Measurements from ENCODE around the gene CFAP74.
"Not testable (repeated sequence)": the region's sequence is repeated elsewhere in the genome, so short reads cannot be mapped to it uniquely, and the experiment has no call there.

CFAP74 gene

GRCh38 chr1:1893291-1893985 lies 110.1 kb downstream of the CFAP74 start:
- ATAC-seq (no peak), DNase-seq (ENCODE audit: low spot score in 2 of 2) (no peak)
- H3K36me3 Mint-ChIP-seq, result peaks cover 25% of the 10 kb centered on the region
- peaks cover 41% of the 10 kb centered on the region for H3K4me1 Mint-ChIP-seq
- H3K27ac Mint-ChIP-seq, result peak overlapping the region; percentile 94
- H3K9me3 Mint-ChIP-seq, result no peaks in the 10 kb centered on the region
- H3K4me3 Mint-ChIP-seq, result peak overlapping the region; percentile 84

GRCh38 chr1:1892763-1893120 lies 110.8 kb downstream of the CFAP74 start:
- Mint-ChIP-seq H3K9me3 (no peaks in the 10 kb centered on the region), H3K27ac (peak overlapping the region; percentile 94), H3K36me3 (peaks cover 32% of the 10 kb centered on the region), H3K4me1 (peaks cover 48% of the 10 kb centered on the region), H3K4me3 (peak overlapping the region; percentile 84)
- no peak for DNase-seq (ENCODE audit: low spot score in 2 of 2)
- no peak for ATAC-seq

GRCh38 chr1:1892079-1892762 lies 111.4 kb downstream of the CFAP74 start:
- no peaks in the 10 kb centered on the region for H3K9me3 Mint-ChIP-seq
- H3K36me3 Mint-ChIP-seq, result peaks cover 35% of the 10 kb centered on the region
- H3K4me1 Mint-ChIP-seq, result peaks cover 49% of the 10 kb centered on the region
- peak overlapping the region; percentile 84 for H3K4me3 Mint-ChIP-seq
- no peak for DNase-seq (ENCODE audit: low spot score in 2 of 2)
- no peak for ATAC-seq
- H3K27ac Mint-ChIP-seq, result peak overlapping the region; percentile 94

GRCh38 chr1:1891349-1892078 lies 112.1 kb downstream of the CFAP74 start:
- peak in 1 of 2 donors; percentile 46 for DNase-seq (ENCODE audit: low spot score in 2 of 2)
- Mint-ChIP-seq H3K4me3 (peak overlapping the region; percentile 84), H3K27ac (peak overlapping the region; percentile 94), H3K4me1 (peaks cover 50% of the 10 kb centered on the region), H3K36me3 (peaks cover 38% of the 10 kb centered on the region), H3K9me3 (no peaks in the 10 kb centered on the region)
- ATAC-seq, result peak; percentile 63

GRCh38 chr1:1890506-1891348 lies 112.9 kb downstream of the CFAP74 start, which contains the start of gene GNB1:
GNB1 (minus strand) TSS chr1:1891087; CDS start chr1:1825453, 65,634 bp downstream.
- Mint-ChIP-seq H3K27ac (peak within 1 kb of the TSS; percentile 94), H3K4me3 (peak within 1 kb of the TSS; percentile 84), H3K9me3 (no peaks in the 10 kb centered on the region), H3K36me3 (peaks cover 46% of the 10 kb centered on the region), H3K4me1 (peaks cover 55% of the 10 kb centered on the region)
- ATAC-seq (peak; percentile 84), DNase-seq (ENCODE audit: low spot score in 2 of 2) (peak; percentile 92 to 94)

GRCh38 chr1:1889847-1890505 lies 113.6 kb downstream of the CFAP74 start:
- ATAC-seq (peak; percentile 59), DNase-seq (ENCODE audit: low spot score in 2 of 2) (peak in 1 of 2 donors; percentile 75)
- Mint-ChIP-seq H3K27ac (peak overlapping the region; percentile 70), H3K36me3 (peaks cover 53% of the 10 kb centered on the region), H3K9me3 (no peaks in the 10 kb centered on the region), H3K4me3 (peak overlapping the region; percentile 74), H3K4me1 (peaks cover 51% of the 10 kb centered on the region)

- H3K9me3 Mint-ChIP-seq, result no peaks in the 10 kb centered on the region
- H3K4me1 Mint-ChIP-seq, result peaks cover 44% of the 10 kb centered on the region
- peaks cover 60% of the 10 kb centered on the region for H3K36me3 Mint-ChIP-seq
- DNase-seq (ENCODE audit: low spot score in 2 of 2) (no peak), ATAC-seq (no peak)
- H3K4me3 Mint-ChIP-seq, result peak overlapping the region; percentile 74
- peak overlapping the region; percentile 70 for H3K27ac Mint-ChIP-seq
Measured at GRCh38 chr1:1889090-1889750, 114.4 kb downstream of the CFAP74 start.

- H3K4me3 Mint-ChIP-seq, result peak overlapping the region; percentile 18
- ATAC-seq; H3K9me3 Mint-ChIP-seq; DNase-seq (ENCODE audit: low spot score in 2 of 2); H3K27ac Mint-ChIP-seq: not testable (repeated sequence)
- peaks cover 87% of the 10 kb centered on the region for H3K36me3 Mint-ChIP-seq
- peaks cover 52% of the 10 kb centered on the region for H3K4me1 Mint-ChIP-seq
Measured at GRCh38 chr1:1883890-1884289, 119.7 kb downstream of the CFAP74 start.

GRCh38 chr1:1883092-1883873 lies 120.3 kb downstream of the CFAP74 start:
- H3K36me3 Mint-ChIP-seq, result peaks cover 87% of the 10 kb centered on the region
- peaks cover 52% of the 10 kb centered on the region for H3K4me1 Mint-ChIP-seq
- H3K4me3 Mint-ChIP-seq, result peak overlapping the region; percentile 18
- no peak for DNase-seq (ENCODE audit: low spot score in 2 of 2)
- peak overlapping the region; percentile 24 for H3K27ac Mint-ChIP-seq
- H3K9me3 Mint-ChIP-seq, result no peaks in the 10 kb centered on the region
- no peak for ATAC-seq

- Mint-ChIP-seq H3K4me3 (peak overlapping the region; percentile 28), H3K36me3 (peaks cover 89% of the 10 kb centered on the region)
Measured at GRCh38 chr1:1881727-1882126, 121.9 kb downstream of the CFAP74 start.

GRCh38 chr1:1880617-1881312 lies 122.8 kb downstream of the CFAP74 start:
- Mint-ChIP-seq H3K4me1 (peaks cover 61% of the 10 kb centered on the region), H3K36me3 (peaks cover 89% of the 10 kb centered on the region), H3K9me3 (no peaks in the 10 kb centered on the region), H3K27ac (peak overlapping the region; percentile 88), H3K4me3 (peak overlapping the region; percentile 28)
- ATAC-seq, result no peak
- no peak for DNase-seq (ENCODE audit: low spot score in 2 of 2)

More at GRCh38 chr1:1881727-1882126, 121.9 kb downstream of the CFAP74 start:
- ATAC-seq (no peak), DNase-seq (ENCODE audit: low spot score in 2 of 2) (no peak)
- Mint-ChIP-seq H3K4me1 (peaks cover 58% of the 10 kb centered on the region), H3K9me3 (no peaks in the 10 kb centered on the region), H3K27ac (peak overlapping the region; percentile 88)

GRCh38 chr1:1879942-1880341 lies 123.6 kb downstream of the CFAP74 start:
- H3K9me3 Mint-ChIP-seq, result no peaks in the 10 kb centered on the region
- H3K4me1 Mint-ChIP-seq, result peaks cover 69% of the 10 kb centered on the region
- DNase-seq (ENCODE audit: low spot score in 2 of 2), result no peak
- H3K4me3 Mint-ChIP-seq, result no peak overlapping the region
- H3K27ac Mint-ChIP-seq, result peak overlapping the region; percentile 88
- peaks cover 90% of the 10 kb centered on the region for H3K36me3 Mint-ChIP-seq
- no peak for ATAC-seq

Measured in stimulated activated effector memory CD8-positive, alpha-beta T cell treated with anti-CD3 and anti-CD28 coated beads, Interleukin-12 subunit alpha, Interleukin-12 subunit beta, amount 100 ng/mL, for 72 hours (primary cell).